ENCODE measurements around the gene NUB1.

GRCh38 chr7:151400626-151401315 lies 59.2 kb downstream of the NUB1 start:
- TF ChIP-seq CTCF (IDR thresholded peaks at IDR 0.05) (no peak), POLR2A (IDR thresholded peaks at IDR 0.05) (no peak)

Data from heart left ventricle (tissue), 13 donors.